Activated T-helper 17 cell treated with anti-CD3 and anti-CD28 coated beads, Interleukin-2, amount 50 U/mL, for 72 hours (primary cell): ENCODE measurements around the gene GRK7. TPM values are rescaled to one million over a fixed set of nuclear protein-coding genes. Genes with fewer than 3 reads are reported as not detected.
A peak's percentile ranks its signal among the peaks of the same experiment; 100 is the strongest.
"Not testable (repeated sequence)": the region's sequence is repeated elsewhere in the genome, so short reads cannot be mapped to it uniquely, and the experiment has no call there.

Experiments used
- ATAC-seq: fragments of 150-1000 bp; cut with Tn5 transposase; replicated peaks from 2 replicates; pipeline ENCODE4 v1.10.0; 2021; ENCODE audit warnings: mild to moderate bottlenecking, moderate library complexity
- H3K27ac Mint-ChIP-seq: one replicate; pipeline ENCODE4 v1.8.0; 2022; ENCODE audit warnings: mixed read lengths
- H3K27me3 Mint-ChIP-seq: one replicate; pipeline ENCODE4 v1.8.0; 2022; ENCODE audit warnings: mixed read lengths
- H3K36me3 Mint-ChIP-seq: one replicate; pipeline ENCODE4 v1.8.0; 2022; ENCODE audit warnings: low read depth, mild to moderate bottlenecking, mixed read lengths
- H3K4me1 Mint-ChIP-seq: one replicate; pipeline ENCODE4 v1.8.0; 2022; ENCODE audit warnings: mixed read lengths
- H3K4me3 Mint-ChIP-seq: one replicate; pipeline ENCODE4 v1.8.0; 2022; ENCODE audit warnings: mild to moderate bottlenecking, mixed read lengths
- H3K9me3 Mint-ChIP-seq: one replicate; pipeline ENCODE4 v1.8.0; 2022; ENCODE audit warnings: mixed read lengths
- total RNA-seq, 2 donors: library from RNA; stranded (reverse); gene quantifications; one replicate each; pipeline ENCODE4 v1.2.3, GENCODE V29; 2022

The GRK7 gene
- total RNA-seq, 2 donors from 2014 or later: 0.09 TPM; not detected in 1

DNA sequence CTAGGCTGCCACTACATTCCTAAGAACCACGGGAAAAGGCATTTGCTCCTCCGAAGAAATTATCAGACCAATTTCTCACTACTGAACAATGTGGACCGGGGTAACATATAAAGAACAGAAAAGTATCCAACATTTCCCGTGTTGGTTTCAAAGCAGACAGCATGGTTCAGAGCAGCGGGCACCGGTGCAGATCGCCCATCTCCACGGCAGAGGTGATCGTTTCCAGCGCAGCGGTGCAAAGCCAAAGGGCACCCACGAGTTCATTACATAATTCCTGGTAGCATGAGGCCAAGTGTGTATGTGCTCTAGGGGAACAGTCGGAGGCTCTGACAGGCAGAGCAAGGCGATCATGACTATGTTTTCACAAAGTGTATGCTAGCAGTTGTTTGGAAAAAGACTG lies 13.2 kb downstream of the GRK7 start:
- no peak for ATAC-seq
- Mint-ChIP-seq H3K4me3 (no peak overlapping the region), H3K4me1 (no peaks in the 10 kb centered on the region), H3K27me3 (no peaks in the 10 kb centered on the region), H3K36me3 (no peaks in the 10 kb centered on the region), H3K9me3 (peaks cover 4% of the 10 kb centered on the region), H3K27ac (no peak overlapping the region)

DNA sequence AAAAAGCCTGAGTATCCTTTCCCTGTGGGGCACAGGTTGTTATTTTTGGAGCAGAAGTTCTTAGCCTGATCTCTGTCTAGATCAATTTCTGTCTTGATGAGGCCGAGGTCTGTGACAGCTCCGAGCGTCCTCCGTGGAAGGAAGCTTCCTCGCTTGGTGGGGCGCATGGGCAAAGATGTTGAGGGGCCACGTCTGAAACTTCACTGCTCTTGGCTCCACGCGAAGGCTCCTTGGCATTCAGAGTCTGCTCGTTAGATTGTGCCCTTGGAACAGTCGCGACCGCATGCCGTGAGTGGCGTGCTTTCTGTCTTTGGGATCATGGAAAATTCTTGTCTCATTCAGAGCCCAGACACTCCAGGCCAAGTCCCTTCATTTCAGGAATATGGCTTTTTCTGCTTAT lies 13.7 kb downstream of the GRK7 start:
- no peaks in the 10 kb centered on the region for H3K4me1 Mint-ChIP-seq
- peaks cover 4% of the 10 kb centered on the region for H3K9me3 Mint-ChIP-seq
- no peaks in the 10 kb centered on the region for H3K27me3 Mint-ChIP-seq
- ATAC-seq: no peak
- no peak overlapping the region for H3K4me3 Mint-ChIP-seq
- H3K27ac Mint-ChIP-seq: no peak overlapping the region
- H3K36me3 Mint-ChIP-seq: no peaks in the 10 kb centered on the region

DNA sequence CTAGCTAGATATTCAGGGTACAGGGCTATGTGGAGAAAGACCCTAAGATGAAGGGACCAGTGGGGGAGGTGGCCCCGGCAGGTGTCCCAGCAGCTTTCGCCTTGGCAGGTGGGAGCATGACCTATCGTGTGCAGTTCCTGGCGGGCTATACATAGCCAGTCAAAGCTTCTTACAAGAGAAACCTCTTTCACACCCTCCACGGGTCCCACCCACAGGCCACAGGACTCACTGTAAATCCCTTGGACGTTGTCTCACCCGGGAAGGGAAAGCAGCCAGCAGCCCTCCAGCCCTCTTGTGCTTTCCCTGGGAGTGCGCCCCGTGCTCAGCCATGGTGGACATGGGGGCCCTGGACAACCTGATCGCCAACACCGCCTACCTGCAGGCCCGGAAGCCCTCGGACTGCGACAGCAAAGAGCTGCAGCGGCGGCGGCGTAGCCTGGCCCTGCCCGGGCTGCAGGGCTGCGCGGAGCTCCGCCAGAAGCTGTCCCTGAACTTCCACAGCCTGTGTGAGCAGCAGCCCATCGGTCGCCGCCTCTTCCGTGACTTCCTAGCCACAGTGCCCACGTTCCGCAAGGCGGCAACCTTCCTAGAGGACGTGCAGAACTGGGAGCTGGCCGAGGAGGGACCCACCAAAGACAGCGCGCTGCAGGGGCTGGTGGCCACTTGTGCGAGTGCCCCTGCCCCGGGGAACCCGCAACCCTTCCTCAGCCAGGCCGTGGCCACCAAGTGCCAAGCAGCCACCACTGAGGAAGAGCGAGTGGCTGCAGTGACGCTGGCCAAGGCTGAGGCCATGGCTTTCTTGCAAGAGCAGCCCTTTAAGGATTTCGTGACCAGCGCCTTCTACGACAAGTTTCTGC lies 15.0 kb downstream of the GRK7 start:
- no peak overlapping the region for H3K4me3 Mint-ChIP-seq

DNA sequence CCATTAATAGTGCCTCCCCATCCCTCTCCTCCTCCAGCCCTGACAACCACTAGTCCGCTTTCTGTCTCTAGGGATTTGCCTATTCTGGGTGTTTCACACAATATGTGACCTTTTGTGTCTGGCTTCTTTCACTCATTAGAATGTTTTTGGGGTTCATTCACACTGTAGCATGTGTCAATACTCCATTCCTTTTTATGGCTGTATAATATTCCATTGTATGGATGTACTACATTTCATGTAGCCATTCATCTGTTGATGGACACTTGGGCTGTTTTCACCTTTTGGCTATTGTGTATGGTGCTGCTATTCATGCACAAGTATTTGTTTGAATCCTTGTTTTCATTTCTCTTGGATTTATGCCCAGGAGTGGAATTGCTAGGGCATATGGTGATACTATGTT lies 16.5 kb downstream of the GRK7 start:
- no peaks in the 10 kb centered on the region for H3K36me3 Mint-ChIP-seq
- peaks cover 4% of the 10 kb centered on the region for H3K9me3 Mint-ChIP-seq
- no peak overlapping the region for H3K4me3 Mint-ChIP-seq
- no peak for ATAC-seq
- H3K27me3 Mint-ChIP-seq: no peaks in the 10 kb centered on the region
- no peaks in the 10 kb centered on the region for H3K4me1 Mint-ChIP-seq
- no peak overlapping the region for H3K27ac Mint-ChIP-seq

More for the DNA sequence above, 15.0 kb downstream of the GRK7 start:
- Mint-ChIP-seq H3K9me3 (peaks cover 4% of the 10 kb centered on the region), H3K27me3 (no peaks in the 10 kb centered on the region), H3K27ac (no peak overlapping the region), H3K4me1 (no peaks in the 10 kb centered on the region), H3K36me3 (no peaks in the 10 kb centered on the region)
- ATAC-seq: no peak

DNA sequence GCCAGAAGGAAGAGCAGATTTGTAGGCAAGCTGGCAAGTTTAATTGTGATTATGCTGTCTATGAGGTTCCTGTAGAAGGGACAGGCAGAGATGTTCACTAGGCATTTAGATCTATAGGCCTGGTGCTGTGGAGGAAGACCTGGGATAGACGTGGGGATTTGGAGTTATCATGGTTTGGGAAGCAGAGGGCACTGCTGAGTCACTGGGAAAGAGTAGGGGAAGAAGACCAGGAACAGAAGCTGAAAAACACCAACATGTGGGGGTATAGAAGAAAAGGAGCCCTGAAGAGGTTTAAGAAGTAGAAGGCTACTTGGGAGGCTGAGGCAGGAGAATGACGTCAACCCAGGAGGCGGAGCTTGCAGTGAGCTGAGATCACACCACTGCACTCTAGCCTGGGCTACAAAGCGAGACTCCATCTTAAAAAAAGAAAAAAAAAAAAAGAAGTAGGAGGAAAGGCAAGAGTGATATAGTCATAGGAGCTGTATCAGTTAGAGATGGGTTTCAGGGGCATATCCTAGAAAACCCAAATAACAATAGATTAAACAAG lies 19.3 kb downstream of the GRK7 start:
- Mint-ChIP-seq H3K36me3 (no peaks in the 10 kb centered on the region), H3K9me3 (peaks cover 4% of the 10 kb centered on the region), H3K27me3 (no peaks in the 10 kb centered on the region), H3K27ac (no peak overlapping the region), H3K4me1 (no peaks in the 10 kb centered on the region), H3K4me3 (no peak overlapping the region)
- no peak for ATAC-seq

DNA sequence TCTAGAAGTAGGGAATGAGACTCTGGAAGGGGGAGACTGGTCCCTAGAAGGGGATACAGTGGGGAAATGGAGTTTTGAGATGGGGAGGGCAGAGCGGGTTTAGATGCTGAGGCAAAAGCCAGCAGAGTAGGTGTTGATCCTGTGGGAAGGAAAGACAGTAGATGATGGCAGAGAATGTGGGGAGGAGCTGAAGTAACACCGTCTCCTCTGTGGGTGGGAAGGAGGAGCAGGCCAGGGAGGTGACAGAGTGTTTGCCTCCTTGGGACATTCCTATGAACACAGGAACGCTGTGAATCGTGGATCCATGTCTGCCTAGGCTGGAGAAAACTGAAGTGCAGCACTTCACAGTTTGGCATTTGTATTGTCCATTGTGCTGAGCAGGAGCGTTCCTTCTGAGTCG lies 20.4 kb downstream of the GRK7 start:
- no peaks in the 10 kb centered on the region for H3K27me3 Mint-ChIP-seq
- no peak for ATAC-seq
- no peaks in the 10 kb centered on the region for H3K4me1 Mint-ChIP-seq
- H3K4me3 Mint-ChIP-seq: no peak overlapping the region
- no peak overlapping the region for H3K27ac Mint-ChIP-seq
- peaks cover 4% of the 10 kb centered on the region for H3K9me3 Mint-ChIP-seq
- H3K36me3 Mint-ChIP-seq: no peaks in the 10 kb centered on the region

DNA sequence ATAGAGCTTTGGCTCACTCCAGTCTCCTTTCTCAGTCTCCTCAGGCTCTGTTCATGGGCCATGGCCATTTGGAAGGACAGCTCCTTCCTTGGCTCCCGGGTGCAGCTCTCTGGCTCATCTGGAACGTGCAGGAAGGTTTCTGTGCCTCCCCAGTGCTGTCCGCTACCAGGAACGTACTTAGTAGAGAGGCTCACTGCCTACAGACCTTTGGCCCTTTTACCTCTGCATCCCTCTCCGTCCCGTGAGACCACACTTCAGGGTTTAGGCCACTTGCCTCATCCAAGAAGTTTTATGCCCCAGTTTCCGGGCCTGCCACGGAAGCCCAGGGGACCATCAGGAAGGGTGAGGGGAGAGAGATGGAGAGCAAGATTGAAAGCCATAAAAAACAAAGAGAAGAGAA lies 20.9 kb downstream of the GRK7 start:
- no peak overlapping the region for H3K27ac Mint-ChIP-seq
- no peaks in the 10 kb centered on the region for H3K4me1 Mint-ChIP-seq
- H3K36me3 Mint-ChIP-seq: no peaks in the 10 kb centered on the region
- H3K27me3 Mint-ChIP-seq: no peaks in the 10 kb centered on the region
- ATAC-seq: no peak
- H3K9me3 Mint-ChIP-seq: peaks cover 4% of the 10 kb centered on the region
- no peak overlapping the region for H3K4me3 Mint-ChIP-seq

DNA sequence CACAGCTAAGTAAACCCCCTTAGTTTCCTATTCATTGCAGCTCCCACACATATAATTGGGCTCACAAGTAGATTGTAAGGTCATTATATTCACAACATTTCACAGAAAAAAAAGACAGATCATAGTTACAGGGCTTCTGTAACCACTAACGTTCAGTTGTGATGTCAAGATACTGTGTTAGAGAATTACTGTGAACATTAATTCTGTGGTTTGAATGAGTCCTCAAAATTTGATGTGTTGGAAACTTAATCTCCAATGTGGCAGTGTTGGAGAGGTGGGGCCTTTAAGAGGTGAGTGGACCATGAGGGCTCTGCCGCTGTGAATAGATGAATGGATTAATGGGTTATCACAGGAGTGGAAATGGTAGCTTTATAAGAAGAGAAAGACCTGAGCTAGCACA lies 21.3 kb downstream of the GRK7 start:
- ATAC-seq: no peak
- H3K9me3 Mint-ChIP-seq: peaks cover 3% of the 10 kb centered on the region
- no peaks in the 10 kb centered on the region for H3K27me3 Mint-ChIP-seq
- H3K4me3 Mint-ChIP-seq: no peak overlapping the region
- no peaks in the 10 kb centered on the region for H3K36me3 Mint-ChIP-seq
- no peaks in the 10 kb centered on the region for H3K4me1 Mint-ChIP-seq
- H3K27ac Mint-ChIP-seq: no peak overlapping the region

DNA sequence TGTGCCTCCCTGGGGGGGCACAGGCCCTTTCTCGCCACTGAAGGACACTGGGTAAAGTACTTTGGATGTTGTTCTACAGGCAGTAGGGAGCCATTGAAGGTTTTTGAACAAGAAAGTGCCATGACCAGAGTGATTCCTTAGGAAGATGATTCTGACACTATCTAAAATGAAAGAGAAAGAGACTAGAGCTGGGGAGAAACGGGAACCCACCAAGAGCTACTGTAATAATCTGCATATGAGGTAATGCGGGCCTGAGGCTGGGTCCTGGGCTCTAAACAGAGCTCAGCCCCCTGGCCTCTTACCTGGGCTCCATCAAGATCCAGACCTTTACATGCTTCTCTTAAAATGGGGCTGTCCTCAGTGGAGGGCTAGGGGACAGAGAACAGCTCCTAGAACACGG lies 24.9 kb downstream of the GRK7 start:
- no peak for ATAC-seq
- no peaks in the 10 kb centered on the region for H3K9me3 Mint-ChIP-seq
- H3K27me3 Mint-ChIP-seq: no peaks in the 10 kb centered on the region
- H3K4me1 Mint-ChIP-seq: no peaks in the 10 kb centered on the region
- no peaks in the 10 kb centered on the region for H3K36me3 Mint-ChIP-seq
- peak overlapping the region; percentile 35 for H3K27ac Mint-ChIP-seq
- no peak overlapping the region for H3K4me3 Mint-ChIP-seq

DNA sequence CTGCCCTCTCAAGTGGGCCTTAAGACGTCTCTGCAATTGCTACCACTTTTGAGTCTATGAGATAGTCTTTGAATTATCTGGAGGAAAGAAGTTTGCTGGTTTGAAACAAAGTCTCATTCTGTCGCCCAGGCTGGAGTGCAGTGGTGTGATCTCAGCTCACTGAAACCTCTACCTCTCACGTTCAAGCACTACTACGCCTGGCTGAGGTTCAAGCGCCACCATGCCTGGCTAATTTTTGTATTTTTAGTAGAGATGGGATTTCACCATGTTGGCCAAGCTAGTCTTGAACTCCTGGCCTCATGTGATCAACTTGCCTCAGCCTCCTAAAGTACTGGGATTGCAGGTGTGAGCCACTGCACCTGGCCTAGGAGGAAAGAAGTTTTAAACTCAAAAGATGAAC lies 25.5 kb downstream of the GRK7 start:
- H3K9me3 Mint-ChIP-seq, H3K36me3 Mint-ChIP-seq, H3K27me3 Mint-ChIP-seq, ATAC-seq, H3K27ac Mint-ChIP-seq, H3K4me3 Mint-ChIP-seq, H3K4me1 Mint-ChIP-seq: not testable (repeated sequence)

DNA sequence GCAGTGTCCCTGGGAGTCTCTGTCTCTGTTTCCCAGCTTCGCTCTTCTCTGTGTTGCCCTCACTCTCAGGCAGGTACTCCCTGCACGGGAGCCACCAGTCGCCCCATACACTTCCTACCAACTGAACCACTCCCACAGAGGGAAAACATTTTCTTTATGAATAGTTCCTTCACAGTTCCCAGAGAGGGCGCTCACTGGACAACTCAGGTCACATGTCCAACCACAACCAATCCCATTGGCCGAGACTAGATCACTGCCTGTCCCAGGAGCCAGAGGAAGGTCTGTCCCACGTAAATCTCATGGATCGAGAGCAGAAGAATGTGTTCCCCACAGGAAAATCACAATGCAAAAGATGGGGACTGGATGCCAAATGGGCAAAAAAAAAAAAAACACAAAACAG lies 26.1 kb downstream of the GRK7 start:
- Mint-ChIP-seq H3K4me1 (peaks cover 4% of the 10 kb centered on the region), H3K9me3 (no peaks in the 10 kb centered on the region), H3K36me3 (no peaks in the 10 kb centered on the region), H3K27me3 (no peaks in the 10 kb centered on the region), H3K27ac (no peak overlapping the region), H3K4me3 (no peak overlapping the region)
- peak; percentile 14 for ATAC-seq

DNA sequence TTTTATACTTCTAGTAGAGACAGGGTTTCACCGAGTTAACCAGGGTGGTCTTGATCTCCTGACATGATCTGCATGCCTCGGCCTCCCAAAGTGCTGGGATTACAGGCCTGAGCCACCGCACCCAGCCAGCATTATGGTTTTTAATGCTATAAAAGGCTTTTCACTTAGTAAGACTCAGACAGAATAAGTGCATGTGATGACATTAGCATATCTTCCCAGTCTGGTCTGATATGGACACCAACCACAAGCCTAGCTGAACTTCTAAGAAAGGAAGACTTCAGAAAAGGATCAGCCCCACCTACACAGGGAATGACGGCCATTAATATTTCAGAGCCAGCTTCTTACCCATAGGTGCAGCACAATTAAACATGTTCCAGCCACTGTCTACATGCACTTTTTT lies 27.0 kb downstream of the GRK7 start:
- peaks cover 12% of the 10 kb centered on the region for H3K4me1 Mint-ChIP-seq
- no peaks in the 10 kb centered on the region for H3K27me3 Mint-ChIP-seq
- no peak overlapping the region for H3K27ac Mint-ChIP-seq
- no peaks in the 10 kb centered on the region for H3K9me3 Mint-ChIP-seq
- no peak overlapping the region for H3K4me3 Mint-ChIP-seq
- no peak for ATAC-seq
- no peaks in the 10 kb centered on the region for H3K36me3 Mint-ChIP-seq

DNA sequence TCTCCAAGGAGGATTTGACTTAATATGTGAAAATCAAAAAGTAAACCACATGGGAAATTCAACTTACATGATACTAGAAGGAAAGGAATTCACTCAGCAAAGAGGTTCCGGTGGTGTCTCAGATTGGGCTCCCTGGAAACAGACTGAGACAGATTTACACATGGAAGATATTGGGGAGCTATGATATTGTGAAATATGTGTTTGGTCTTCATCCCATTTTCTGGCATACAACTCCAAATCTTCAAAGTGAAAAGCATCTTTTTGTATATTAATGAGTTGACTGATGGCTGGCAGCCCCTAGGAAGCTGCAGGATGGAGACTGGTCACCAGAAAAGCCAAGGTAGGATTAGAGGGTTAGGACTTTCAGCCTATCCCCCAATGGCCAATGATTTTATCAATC lies 29.3 kb downstream of the GRK7 start:
- no peaks in the 10 kb centered on the region for H3K9me3 Mint-ChIP-seq
- no peak overlapping the region for H3K27ac Mint-ChIP-seq
- H3K36me3 Mint-ChIP-seq: no peaks in the 10 kb centered on the region
- no peaks in the 10 kb centered on the region for H3K27me3 Mint-ChIP-seq
- no peak for ATAC-seq
- H3K4me3 Mint-ChIP-seq: no peak overlapping the region
- H3K4me1 Mint-ChIP-seq: peaks cover 28% of the 10 kb centered on the region

DNA sequence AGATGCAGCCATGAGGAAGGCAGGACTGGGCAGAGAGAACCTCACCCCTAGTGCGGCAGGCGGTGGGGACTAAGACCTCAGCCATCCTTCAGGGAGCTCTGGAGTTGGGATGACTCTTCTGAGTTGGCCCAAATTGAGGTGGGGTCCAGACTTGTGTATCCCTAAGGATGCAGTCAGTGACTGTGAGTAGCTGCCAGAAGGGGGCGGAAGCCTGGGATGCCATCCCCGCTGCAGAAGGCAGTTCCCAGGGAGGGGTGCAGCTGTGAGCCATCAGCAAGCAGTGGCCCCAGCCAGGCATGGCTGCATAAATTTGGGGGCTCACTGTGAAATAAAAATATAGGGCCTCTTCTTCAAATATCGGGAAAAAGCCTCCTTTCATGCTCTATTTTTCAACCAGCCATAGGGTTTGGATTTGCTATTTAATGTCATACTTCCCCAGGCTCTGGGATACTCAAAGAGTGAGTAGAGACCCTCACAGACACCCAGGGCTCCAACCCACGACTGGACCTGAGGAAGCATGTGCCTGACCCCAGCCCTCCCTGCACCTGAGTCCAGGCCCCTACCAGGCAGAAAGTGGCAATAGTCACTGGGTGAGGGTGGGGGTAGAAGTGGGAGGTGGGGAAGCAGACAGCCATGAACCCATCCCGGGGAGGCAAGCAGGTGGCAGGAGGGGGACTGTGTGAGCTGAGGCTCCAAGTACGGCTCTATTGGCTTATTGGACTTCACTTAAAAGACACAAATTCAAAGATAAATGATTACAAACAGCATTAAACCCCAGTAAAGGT lies 30.5 kb downstream of the GRK7 start:
- Mint-ChIP-seq H3K27me3 (no peaks in the 10 kb centered on the region), H3K4me3 (no peak overlapping the region)
- ATAC-seq: no peak

DNA sequence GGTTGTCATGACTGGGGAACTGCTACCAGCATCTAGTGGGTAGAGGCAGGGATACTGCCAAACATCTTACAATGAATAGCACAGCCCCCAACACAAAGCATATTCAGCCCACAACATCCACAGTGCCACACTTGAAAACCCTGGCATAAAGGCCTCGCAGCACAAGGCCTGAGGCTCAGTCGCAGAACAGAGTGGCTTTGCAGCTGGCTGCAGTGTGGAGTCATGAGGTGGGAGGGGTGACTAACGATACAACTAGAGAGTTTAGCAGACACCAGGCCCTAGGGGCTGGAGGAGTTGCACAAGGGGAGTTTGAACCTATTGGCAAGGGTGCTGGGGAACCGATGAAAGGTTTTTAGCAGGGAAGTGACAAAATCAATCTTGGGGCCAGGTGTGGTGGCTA lies 32.1 kb downstream of the GRK7 start:
- peak overlapping the region; percentile 93 for H3K27ac Mint-ChIP-seq

More for the DNA sequence above, 30.5 kb downstream of the GRK7 start:
- Mint-ChIP-seq H3K27ac (peak overlapping the region; percentile 63), H3K4me1 (peaks cover 33% of the 10 kb centered on the region), H3K9me3 (no peaks in the 10 kb centered on the region), H3K36me3 (no peaks in the 10 kb centered on the region)

More for the DNA sequence above, 32.1 kb downstream of the GRK7 start:
- Mint-ChIP-seq H3K4me1 (peaks cover 33% of the 10 kb centered on the region), H3K9me3 (no peaks in the 10 kb centered on the region), H3K4me3 (peak overlapping the region; percentile 92), H3K27me3 (no peaks in the 10 kb centered on the region), H3K36me3 (no peaks in the 10 kb centered on the region)
- no peak for ATAC-seq
